Stimulated activated CD4-positive, alpha-beta T cell treated with anti-CD3 and anti-CD28 coated beads, TNF-alpha, amount 100 ng/mL, for 48 hours (primary cell): Measurements from ENCODE around the gene PRM2.
"Not testable (repeated sequence)": the region's sequence is repeated elsewhere in the genome, so short reads cannot be mapped to it uniquely, and the experiment has no call there.

Source experiments
- DNase-seq, 3 donors: peaks; one replicate each; pipeline ENCODE4 v3.0.0-alpha.2; 2020; ENCODE audit warnings: low read depth in 3 of 3

The PRM2 gene

DNA sequence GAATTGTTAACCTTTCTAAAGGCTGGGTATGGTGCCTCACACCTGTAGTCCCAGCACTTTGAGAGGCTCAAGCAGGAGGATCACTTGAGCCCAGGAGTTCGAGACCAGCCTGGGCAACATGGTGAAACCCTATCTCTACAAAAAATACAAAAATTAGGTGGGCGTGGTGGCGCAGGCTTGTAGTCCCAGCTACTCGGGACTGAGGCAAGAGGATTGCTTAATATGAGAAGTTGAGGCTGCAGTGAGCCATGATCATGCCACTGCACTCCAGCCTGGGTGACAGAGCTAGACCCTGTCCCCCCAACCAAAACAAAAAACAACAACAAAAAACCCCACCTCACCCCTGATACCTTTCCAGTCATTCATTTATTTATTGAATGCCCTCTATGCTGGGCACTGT, 13.4 kb upstream of the PRM2 start:
- not testable (repeated sequence) for DNase-seq

DNA sequence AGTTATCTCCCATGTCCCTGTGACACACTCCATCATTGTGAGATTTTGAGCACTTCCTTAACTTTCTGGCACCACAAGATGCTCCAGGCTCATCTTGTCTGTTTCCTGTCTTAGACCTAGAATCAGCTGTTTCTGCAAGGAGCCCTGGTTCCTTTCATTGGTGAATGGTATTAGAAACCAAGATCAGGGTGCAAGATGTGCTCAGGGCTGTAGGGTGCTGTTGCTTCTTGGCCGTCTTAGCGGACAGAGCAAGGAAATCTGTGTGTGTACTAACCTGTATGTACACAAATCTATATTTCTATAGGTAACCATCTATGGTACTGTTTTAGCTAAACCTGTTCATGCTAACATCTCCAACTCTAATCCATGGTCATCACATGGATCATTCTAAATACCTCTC, 12.9 kb upstream of the PRM2 start:
- DNase-seq: no peak

DNA sequence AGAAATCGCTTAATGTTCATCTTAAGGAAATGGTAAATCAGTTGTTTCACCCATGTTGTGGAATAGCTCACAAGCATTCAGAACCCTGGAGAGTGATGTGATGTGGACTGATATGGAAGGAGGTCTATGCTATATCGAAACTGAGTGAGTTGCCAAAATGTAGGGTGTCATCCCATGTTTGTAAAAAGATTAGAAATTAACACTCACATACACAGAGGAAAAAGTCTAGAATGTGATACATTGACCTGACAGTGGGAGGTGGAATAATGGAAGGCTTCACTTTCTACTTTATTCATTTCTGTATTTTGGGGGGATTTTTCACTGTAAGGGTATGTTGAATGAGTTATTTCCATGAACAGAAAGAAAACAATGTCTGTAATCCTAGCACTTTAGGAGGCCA, 9.6 kb upstream of the PRM2 start:
- DNase-seq: no peak

DNA sequence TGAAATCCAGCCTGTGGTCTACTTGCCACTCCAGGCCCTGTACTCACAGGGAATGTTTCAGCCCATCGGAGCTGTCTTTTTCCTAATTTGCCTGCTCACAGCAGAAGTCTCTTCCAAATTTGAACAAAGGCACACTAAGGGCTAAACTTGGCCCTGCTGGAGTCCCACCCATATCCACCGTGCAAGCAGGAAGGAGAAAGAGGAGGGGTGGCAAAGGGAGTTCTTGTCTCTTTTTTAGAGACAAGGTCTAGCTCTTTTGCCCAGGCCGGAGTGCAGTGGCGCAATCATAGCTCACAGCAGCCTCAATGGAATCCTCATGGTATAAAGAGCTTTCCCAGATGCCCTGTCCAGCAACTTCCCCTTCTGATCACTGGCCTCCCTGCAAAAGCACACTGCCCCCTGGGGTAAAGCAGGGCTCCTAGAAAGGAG, 7.6 kb upstream of the PRM2 start:
- no peak for DNase-seq

DNA sequence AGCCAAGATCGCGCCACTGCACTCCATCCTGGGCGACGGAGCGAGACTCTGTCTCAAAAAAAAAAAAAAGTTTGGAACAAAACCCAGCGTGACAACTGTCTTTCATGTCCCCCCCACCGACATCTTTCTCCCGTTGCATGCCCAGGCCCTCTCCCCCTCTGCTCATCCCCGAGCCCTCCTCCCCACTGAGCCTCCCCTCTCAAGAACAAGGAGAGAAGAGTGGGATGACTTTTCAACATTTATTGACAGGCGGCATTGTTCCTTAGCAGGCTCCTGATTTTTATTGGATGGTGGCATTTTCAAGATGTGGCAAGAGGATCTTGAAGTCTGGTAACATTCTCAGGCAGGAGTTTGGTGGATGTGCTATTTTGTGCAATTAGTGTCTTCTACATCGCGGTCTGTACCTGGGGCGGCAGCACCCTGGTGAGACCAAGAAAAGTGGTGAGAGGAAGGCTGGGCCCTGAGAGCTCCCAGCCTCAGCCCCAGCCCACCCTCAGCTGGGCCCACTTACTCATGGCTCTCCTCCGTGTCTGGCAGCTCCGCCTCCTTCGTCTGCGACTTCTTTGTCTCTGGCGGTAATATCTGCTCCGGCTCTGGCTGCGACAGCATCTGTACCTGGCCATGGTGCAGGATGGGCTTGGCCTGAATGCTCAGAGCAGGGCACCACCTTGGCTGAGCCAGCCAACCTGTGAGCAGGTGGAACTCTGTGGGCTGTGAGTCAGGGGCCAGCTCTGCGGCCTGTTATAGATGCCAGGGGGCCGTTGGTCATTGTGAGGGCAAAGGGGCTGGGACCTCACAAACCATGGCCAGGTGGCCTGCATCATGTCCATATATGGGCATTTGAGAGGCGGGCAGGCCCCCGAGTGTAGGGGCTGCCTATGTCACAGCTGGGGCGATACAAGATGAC, 4.6 kb upstream of the PRM2 start, which contains the start of gene PRM1:
Gene PRM1, minus strand, starts transcription at position 715 of the 907 bp plus-strand sequence. Its CDS starts 92 bp downstream, at position 623.
- DNase-seq: no peak

DNA sequence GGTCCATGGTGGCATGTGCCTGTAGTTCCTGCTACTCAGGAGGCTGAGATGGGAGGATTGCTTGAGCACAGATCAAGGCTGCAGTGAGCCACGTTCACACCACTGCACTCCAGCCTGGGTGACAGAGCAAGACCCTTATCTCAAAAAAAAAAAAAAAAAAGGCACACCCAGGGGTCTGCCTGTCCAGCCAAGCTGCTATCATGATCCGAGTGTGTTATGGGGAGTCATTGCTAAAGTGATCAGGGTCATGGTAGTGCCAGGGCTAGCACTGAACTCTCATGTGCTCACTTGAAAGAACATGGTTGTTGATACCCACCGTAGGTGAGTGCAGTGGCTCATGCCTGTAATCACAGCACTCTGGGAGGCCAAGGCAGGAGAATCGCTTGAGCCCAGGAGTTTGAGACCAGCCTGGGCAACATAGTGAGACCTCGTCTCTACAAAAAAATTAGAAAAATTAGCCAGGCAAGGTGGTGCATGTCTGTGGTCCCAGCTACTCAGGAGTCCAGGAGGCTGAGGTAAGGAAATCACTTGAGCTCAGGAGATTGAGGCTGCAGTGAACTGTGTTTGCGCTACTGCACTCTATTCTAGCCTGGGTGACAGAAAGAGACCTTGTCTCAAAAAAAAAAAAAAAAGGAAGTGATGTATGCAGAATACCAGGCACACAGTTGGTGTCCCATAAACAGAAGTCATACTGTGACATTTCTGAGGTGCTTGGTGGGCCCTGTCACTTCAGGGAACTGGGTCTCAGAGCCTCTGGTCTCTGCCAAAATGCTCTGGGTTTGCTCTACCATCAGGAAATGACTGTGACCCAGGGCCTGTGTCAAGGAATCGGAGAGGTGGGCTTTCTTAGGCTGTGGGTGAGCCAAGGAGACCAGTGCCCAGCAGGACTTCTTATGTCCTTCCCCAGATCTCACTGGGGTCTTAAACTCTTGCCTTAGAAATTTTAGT, 2.7 kb upstream of the PRM2 start:
- no peak for DNase-seq

DNA sequence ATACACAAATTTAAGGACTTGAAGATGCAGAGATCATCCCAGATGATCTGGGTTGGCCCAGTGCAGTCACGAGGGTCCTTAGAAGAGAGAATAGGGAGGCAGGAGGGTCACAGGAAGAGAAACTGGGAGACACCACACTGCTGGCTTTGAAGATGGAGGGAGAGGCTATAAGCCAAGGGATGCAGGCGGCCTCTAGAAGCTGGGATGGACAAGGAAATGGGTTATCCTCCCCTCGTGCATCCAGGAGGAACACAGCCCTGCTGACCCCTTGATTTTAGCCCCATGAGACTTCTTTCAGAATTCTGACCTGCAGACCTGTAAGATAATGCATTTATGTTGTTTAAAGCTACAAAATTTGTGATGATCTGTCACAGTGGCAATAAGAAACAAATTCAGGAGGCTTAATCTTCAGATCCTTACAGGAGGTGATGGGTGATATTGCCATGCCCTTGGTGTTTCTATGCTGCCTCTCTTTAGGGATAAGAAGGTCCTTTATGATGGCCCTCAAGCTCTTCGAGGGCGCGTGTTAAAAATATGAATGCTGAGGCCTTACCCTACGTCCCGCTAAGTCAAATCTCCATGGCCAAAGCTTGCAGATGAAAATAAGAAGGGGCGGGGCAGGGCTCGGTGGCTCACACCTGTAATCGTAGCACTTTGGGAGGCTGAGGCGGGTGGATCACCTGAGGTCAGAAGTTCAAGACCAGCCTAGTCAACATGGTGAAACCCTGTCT, 1.5 kb upstream of the PRM2 start:
- DNase-seq: no peak

DNA sequence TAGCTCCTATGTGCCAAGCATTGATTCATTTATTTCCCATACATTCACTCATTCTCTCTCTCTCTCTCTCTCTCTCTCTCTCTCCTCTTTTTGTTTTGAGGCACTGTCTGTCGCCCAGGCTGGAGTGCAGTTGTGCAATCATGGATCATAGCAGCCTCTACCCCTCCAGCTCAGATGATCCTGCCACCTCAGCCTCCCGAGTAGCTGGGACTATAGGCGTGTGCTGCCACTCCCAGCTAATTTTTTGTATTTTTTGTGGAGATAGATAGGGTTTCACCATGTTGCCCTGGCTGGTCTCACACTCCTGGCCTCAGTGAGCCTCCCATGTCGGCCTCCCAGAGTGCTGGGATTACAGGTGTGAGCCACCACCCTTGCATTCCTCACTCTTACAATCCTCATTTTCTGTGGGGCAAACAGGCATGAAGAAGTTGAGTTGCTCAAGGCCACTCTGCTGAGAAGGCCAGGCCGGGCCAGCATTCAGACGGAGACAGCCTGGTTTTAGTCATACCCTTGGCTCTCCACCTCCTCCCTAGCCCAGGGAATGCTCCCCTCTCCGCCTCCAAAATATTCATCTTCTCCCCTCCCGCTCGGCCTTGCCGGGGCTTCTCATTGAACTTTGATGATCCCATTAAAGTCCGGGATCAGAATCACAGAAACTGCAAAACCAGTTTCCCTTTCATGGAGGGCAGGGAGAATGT, 765 bp upstream of the PRM2 start:
- DNase-seq: no peak

DNA sequence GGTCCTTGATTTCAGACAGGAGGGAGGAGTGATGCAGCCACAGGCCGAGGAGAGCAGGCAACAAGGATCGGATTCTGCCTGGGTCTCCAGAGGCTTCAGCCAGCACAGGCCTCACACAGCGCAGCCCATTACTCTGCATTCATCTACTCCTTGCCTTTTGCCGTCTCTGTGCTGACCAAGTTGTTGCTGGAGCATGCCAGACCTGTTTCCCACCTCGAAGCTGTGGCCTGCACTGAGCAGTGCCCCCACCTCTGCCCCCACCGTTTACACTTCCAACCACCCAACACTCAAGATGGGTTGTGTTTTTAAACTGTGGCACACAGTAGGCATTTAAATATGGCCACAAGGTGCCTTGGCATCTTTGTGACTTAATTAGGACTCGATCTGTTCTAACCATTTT, 1.3 kb downstream of the PRM2 start:
- no peak for DNase-seq

DNA sequence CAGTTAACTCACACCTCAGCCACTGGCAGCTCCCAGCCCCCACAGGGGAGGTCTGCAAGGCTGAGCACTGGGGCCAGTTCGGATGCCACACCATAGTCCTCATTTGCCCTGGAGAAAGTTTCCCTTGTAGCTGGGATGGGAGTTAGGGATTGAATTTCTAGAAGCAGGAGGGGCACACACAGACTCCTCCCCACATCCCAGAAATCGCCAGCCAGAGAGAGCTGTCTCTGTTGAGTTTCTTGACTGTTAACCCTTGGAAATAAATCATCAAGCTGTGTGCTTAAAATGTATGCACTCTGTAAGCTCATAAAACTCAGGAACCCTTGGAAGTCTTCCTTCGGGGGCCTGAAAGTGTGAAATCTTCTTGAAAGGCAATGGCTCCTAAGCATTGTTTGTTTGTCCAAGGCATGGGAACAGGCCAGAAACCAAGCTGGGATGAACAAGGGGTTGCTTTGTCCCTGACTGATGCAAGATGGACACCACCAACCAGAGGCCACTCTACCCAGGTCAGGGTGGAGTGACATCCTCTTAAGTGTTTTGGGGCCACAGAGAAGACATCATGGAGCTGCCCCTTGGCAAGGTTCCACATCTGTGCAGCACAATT, 2.5 kb downstream of the PRM2 start:
- no peak for DNase-seq

DNA sequence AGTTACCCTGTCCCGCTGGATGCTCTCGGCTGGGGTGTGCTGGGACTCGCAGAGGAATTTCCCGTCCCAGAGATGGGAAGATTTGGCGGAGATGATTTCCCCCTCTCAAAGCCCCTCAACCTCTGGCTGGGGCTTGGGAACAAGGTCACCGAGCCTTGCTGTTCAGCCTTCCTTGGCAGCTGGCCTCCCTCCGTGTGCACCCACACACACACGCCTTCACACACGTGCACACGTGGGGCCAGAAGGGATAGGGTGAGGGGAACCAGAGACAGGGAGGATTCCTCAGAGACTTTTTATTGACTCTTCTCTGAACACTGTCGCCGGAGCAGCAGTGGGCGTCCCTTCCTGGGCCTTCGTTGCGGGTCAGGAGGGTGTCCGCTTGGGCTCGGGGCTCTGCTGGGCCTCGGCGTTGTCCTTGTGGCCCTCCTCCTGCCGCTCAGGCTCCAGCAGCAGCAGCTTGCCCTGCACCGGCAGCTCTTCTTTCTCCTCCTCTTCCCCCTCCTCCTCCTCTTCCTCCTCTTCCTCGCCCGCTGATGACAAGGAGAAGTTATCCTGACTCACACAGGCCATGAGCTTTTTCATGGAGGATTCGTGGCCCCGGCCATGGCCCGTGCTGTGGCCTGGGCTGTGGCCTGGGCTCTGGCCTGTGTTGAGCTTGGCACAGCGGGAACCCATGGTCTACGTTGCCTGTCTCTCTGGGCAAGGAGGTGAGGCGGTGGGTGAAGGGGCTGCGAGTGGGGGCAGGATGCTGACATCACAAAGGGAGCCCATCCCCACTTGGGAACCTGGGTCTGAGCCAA, 3.2 kb downstream of the PRM2 start, which contains the start of gene PRM3:
Gene PRM3, minus strand, starts transcription at position 709 of the 800 bp plus-strand sequence. Its CDS starts 34 bp downstream, at position 675.
- no peak for DNase-seq

DNA sequence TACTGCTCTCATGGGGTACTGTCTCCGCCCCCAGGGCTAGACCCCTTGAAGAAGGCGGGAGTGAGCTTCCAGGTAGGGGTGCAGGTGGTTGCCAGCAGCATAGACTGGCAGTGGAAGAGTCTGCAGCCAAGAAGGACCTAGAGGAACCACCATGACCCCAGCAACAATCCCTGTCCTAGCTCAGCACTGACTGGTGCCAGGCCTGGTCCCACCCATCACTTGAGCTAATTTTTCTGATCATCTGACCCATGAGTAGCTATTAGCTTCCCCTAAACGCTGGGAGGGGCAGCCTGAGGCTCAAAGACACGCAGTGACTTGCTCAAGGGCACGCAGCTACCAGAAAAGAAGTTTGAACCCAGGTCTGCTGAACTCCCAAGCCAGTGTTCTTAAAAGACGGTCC, 3.8 kb downstream of the PRM2 start:
- no peak for DNase-seq

DNA sequence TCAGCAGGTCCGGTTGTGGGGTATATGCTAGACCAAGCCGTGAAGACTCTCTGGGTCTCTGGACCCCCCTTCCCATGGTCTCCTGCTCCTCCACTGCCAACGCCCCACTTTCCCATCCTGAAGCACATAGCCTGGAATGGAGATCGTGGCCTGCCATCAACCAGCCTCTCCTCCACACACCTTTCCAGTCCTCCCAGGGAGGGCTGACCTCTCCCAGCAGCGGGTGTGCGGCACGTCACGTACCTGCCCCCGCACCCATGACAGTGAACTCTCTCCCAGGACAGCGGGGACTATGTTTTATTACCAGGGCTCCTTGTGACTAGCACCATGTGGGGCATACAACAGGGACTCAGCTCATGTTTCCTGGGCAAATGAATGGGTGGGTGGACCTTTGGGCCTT, 4.7 kb downstream of the PRM2 start:
- no peak for DNase-seq

DNA sequence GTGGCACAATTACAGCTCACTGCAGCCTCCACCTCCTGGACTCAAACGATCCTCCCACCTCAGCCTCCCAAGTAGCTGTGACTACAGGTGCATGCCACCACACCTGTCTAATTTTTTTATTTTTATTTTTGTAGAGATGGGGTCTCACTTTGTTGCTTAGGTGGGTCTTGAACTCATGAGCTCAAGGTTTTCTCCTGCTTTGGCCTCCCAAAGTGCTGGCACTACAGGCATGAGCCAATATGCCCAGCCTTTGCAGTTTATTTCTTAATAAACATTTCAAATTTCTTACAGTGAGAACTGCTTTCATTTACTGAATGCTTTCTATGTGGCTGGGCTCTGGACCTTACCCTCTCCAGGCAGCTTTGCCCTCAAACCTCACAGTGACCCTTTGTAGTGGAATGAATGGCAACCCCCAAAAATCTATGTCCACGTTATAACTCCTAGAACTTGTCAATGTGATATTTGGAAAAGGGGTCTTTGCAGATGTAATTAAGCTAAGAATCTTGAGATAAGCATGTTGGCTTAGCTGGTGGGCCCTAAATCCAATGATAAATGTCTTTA, 5.6 kb downstream of the PRM2 start:
- DNase-seq: no peak

DNA sequence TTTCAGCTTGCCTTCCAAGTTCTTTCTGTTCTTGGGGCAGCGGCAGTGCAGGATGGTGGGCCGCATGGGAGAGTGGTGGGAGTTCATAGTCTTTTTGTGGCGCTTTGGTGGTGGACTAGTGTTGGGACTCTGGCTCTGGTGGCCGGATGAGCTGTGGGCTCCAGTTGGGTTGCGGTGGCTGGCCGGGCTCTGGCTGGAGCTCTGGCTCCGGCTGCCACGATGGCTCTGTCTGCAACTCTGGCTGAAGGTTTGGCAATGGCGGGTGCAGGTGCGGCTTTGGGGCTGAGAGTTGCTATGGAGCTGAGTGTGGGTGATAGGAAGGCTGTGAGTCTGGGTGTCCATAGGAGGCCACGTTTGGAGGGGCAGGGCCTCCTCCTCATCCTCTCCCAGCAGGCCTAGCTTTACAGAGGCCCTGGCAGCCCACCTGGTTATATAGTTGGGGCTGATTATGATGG, 7.3 kb downstream of the PRM2 start, which contains the start of gene TNP2:
Gene TNP2, minus strand, starts transcription at position 405 of the 455 bp plus-strand sequence. Its CDS starts 63 bp downstream, at position 342.
- DNase-seq: no peak

DNA sequence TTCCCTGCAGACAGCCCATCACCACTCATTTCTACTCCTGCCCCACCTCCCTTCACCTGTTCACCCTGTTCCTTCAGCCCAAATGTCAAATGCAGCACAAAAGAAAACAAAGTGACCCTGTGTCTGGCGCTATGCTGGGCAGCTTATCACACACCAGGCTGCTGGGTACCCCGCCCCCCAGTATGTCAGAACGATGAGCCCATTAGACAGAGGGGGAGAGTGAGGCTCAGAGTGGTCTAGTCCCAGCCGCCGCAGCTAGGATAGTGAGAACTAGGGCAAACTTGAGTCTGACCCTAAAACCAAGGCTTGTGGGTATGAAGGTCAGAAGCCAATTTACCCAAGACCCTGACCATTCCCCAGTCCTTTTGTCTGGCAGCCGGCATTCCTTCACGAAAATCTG, 11.2 kb downstream of the PRM2 start:
- no peak for DNase-seq

DNA sequence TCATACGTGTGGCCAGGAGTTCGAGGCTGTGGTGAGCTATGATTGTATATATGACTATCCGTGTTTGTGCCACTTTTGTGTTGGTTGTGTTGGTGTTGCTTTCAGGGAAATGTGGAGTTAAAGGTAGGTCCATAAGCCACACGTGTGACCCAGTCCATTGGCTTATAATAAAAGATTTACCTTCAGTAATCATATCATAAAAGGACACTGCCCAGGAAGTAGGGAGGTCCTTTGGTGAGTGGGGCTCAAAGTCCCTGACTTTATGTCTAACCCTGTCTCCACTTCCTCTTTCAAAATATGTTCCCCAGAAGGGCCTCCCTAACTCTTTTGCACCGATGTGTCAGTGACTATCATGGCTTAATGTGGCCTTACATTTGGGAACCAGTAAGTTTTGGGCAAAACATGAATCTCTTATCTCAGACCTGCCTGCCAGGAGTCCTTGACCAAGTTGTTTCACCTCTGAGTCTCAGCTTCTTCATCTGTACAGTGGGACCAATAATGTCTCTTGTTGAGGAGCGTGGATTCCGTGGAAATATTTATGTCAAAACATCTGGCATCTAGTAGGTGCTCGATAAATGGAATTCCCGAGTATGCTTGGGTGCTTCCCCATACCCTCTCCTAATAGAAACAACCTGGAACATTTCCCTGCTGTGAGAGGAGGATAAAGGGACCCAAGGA, 12.0 kb downstream of the PRM2 start:
- DNase-seq: no peak

DNA sequence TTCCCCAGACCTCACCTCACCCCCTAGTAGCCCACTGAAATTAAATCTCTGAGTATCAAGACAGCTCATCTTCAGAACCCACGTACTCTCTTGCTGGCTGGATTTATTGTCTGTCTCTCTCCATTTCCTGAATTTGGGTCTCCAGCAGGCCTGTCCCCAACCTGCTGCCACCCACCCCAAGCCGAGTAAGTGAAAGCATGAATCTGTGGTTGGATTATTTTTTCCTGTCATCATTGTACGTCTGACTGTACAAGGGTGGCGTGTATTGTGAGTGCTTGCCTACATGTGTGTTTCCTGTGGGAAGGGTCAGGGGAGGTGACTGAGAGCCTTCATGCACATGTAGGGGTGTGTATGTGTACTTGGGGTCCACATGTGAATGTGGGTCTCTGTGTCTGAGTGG, 12.5 kb downstream of the PRM2 start:
- DNase-seq: peak in 2 of 3 donors; percentile 35 to 64

DNA sequence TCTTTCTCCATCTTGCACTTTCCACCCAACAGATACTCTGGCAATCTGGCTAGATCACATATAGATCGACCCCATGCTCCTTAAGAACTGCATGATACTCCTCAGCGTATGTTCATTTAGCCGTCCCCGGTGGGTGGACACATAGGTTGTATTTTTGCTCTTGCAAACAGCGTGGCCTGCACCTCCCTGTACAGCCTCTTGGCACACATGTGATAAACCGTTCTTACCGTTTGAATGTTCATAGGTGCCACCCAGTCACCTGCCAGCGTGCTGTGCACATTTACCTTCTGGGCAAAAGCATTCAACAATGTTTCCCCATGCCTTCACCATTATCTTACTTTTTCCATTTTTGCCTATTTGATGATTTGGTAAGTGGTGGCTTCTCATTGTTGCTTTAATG, 13.4 kb downstream of the PRM2 start:
- no peak for DNase-seq
